Measurements from ENCODE around the gene AGFG2.
"Not testable (repeated sequence)": the region's sequence is repeated elsewhere in the genome, so short reads cannot be mapped to it uniquely, and the experiment has no call there.

The AGFG2 gene

DNA sequence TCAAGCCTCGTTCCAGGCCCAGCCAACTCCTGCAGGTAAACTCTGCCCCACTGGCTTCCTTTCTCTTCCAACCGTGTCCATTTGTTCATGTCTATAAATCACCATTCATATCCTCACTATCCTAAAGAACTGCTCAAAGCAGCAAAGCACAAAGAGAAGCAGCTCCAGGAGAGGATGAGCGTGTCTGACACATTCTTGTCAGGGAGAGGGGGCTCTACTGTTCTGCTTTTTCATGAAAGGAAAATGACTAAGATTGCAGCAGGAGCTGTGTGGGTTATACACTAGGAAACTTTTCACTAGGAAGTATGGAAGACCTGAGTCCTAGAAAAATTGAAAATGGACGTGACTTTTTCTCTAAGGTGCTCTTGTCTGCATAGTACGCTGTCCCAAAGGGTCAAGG, 16.7 kb downstream of the AGFG2 start:
- FAIRE-seq, result no peak

DNA sequence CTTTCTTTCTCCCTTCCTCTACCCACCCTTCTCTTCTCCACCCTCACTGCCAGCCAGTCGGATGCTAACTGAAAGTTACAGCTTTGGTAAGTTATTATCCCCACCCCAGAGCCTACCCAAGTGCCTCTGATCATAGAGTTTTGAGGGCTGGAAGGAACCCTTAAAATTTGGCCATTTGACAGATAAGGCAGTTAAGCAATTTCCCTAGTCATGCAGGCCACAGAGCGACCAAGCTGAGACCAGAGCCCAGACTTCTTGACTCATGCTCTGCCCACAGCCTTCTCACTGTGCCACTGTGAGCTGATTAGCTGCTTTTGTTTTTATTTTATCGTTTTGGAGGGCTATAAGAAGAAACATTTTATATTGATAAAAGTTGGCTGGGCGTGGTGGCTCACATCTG, 17.5 kb downstream of the AGFG2 start:
- no peak for FAIRE-seq

DNA sequence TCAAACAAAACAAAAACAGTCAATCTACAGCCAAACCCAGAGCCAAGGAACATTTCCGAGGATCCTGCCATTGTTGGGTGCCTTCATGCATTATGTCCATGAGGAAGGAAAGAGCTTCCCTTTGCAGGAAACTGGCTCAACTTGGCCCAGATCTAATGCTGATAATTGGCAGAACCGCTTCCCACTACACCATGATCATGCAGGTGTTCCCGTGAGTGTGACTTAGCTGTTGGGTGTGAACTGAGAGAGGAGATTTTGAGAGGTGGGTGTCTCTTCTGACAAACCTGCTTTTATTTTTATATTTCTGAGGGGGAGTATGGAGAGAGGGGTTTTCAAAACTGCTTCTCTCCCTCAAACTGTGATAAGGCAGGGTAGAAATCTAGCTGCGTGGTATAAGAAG, 20.1 kb downstream of the AGFG2 start:
- FAIRE-seq, result no peak

DNA sequence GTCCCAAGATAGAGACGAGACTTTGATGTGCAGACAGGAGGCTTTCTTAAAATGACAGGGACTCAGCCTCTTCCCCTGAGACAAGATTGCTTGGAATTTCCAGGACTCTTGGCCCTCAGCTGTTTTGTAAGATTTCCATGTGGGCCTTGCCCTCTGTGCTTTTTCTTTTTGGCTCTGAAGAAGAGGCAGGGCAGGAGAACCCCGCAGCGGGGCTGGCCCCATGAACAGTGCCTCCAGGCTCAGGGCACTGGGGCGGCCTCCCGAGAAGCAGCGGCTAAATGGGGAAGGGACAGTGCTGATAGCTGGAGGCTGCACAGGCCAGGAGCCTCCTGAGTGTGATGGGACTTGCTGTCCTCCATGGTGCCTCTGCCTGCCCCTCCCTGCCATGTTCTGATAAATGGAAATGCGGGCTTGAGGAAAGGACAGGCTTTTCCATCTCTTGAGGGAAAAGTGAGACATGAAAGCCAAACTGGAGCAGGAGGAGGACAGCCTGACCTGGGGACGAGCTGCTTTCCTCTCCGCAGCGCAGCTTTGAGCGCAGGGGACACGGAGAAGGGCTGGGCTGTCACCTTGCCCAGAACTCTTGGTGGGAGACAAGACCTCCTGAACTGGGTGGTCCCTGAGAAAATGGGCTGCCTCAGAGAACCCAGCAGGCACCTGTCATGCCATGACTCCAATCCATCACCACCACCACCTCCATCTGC, 22.6 kb downstream of the AGFG2 start:
- no peak for FAIRE-seq

DNA sequence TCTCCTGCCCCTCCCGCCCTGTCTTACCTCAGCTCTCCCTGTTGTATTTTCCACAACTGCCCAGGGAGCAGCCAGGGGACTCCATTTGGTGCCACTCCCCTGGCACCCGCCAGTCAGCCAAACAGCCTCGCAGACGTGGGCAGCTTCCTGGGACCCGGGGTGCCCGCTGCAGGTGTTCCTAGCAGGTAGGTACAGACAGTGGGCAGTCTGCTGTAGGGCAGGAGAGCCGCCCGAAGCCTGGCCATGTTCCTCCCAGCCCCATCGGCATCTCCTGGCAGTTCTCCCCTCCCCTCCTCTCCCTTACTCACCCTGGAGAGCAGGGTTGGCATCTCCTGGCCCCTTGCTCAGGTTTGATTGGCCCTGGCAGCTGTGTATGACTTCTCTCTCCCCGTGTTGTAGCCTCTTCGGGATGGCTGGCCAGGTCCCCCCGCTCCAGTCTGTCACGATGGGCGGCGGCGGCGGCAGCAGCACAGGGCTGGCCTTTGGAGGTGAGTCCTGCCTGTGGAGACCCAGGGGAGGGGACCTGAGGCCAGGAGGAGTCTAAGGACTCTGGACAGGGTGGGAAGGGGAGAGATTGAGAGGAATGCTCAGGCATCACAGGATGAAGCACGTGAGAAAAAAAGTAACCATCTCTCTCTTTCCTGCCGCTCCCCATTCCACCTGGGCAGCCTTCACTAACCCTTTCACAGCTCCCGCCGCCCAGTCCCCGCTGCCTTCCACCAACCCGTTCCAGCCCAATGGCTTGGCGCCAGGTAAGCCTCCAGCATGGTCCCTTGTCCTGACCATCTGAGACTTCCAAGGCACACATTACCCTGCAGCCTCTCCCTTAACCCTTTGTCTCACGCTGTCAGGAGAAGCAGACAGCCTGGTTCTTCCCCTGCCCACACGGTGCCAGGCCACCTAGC, 23.4 kb downstream of the AGFG2 start:
- no peak for FAIRE-seq

DNA sequence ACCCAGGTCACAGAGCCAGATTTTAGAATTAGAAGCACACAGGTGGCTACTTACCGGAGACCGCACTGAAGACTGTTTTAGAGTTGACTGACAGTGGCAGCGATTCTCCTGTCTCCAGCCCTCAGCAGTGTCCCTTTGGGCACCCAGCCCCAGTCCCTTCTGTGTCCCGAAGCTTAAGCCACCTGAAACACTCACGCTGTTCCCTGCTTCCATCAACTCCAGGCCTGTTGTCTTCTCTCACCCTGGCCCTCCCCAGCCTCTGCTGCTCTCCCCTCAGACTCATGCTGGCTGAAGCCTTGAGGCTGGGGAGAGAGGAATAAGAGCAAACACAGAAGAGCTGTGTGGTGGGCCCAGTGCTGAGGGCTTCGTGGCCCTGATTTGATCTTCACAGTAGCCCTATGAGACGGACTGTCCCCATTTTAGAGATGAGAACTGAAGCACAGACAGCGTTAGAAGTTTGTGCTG, 24.1 kb downstream of the AGFG2 start:
- no peak for FAIRE-seq

DNA sequence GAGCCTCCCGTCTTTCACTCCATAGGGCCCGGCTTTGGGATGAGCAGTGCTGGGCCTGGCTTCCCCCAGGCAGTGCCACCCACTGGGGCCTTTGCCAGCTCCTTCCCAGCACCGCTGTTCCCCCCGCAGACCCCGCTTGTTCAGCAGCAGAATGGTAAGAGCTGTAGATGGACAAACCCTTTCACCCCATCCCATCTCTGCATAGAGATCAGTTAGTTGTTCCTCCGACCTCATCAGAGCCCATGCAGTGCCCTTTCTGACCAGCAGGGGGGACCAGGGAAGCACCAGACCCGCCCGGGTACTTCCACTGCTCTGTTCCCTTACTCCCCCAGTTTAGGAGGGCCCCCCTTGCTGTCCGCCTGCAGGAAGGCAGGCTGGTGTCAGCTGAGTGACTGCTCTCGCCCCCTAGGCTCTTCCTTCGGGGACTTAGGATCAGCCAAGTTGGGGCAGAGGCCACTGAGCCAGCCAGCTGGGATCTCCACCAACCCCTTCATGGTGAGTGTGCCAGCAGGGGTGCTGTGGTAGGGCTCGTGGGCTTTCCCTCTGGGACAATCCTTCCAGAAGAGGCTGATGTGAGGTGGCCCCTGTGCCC, 24.9 kb downstream of the AGFG2 start:
- no peak for FAIRE-seq

DNA sequence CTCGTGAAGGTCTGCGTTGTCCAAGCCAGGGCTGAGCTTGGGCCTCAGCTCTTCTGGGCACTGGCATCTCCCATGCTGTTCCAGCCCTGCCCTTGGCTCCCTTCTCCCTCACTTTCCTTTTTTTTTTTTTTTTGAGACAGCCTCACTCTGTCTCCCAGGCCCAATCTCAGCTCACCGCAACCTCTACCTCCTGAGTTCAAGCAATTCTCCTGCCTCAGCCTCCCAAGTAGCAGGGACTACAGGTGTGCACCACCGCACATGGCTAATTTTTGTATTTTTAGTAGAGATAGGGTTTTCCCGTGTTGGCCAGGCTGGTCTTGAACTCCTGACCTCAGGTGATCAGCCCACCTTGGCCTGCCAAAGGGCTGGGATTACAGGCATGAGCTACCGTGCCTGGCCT, 25.4 kb downstream of the AGFG2 start:
- not testable (repeated sequence) for FAIRE-seq

DNA sequence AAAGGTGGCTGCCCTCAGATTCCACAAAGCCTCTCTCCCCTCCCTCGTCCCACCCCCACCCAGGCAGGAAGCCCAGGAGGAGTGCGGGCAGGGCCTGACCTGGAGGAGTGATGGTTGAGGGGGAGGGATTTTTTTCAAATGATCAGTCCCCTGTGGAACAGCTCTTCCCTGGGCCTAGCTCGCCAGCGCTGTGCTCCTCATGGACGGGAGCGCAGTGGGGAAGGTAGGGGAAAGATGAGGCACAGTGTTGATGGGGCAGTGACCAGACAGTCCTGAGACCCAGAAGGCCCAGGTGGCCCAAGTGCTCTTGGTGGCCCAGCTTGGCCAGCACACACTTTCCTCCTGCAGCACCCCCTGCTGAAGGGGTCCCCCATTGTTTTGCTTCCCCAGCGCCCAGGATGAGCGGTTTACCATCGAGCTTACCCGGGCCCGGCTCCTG, 26.1 kb downstream of the AGFG2 start:
- no peak for FAIRE-seq

DNA sequence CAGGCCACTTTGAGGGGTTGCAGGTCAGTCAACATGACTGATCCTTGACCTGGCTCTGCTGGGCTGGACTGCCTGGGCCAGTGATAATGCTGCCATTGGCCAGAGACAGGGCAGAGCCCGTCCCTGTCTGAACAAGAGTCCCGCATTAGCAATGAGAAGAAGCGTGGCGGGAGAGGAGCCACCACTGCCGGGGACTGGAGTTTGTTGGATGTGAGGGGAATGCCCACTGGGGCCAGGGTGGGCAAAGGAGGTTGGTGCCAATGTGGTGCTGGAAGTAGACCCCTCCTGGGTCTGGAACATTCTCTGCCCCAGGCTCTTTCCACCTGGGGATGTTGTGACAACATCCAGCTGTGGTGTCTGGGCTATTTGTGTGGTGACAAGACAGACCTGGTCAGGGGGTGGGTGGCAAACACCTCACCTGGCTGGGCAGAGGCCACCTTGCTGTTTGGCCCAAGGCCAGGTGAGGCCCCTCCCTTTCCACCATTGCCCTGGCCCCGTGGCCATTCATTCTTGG, 27.1 kb downstream of the AGFG2 start:
- no peak for FAIRE-seq

DNA sequence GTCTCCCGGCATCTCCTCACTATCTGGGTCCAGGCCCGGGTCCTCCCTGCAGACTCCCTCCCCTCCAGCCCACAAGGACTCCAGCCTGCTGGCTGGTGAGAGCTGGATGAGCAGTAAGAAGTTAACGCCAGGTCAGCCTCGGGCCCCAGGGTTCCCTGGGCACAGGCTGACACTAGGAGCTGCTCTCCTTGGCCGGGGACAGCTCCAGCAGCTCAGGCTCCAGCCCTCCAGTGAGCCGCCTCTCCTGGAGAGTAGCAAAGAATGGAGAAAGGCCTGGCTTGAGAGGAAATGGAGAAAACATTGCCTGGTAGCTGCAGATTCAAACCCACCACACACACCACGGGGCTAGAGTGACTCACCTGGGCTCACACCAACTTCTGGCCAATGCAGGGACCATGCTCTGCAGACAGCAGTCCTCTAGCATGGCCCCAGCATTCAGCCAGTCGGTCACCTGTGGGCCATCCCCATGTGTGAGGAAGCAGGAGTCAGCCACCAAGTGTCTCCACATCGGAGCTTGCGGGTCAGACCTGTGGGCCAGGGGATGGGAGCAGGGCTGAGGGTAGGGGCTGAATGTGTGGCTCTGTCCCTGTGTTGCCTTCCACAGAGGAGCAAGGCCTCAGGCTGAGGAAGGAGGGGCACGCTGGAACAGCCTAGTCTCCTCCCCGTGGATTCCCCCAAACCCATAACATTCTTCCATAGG, 28.2 kb downstream of the AGFG2 start:
- FAIRE-seq, result no peak

DNA sequence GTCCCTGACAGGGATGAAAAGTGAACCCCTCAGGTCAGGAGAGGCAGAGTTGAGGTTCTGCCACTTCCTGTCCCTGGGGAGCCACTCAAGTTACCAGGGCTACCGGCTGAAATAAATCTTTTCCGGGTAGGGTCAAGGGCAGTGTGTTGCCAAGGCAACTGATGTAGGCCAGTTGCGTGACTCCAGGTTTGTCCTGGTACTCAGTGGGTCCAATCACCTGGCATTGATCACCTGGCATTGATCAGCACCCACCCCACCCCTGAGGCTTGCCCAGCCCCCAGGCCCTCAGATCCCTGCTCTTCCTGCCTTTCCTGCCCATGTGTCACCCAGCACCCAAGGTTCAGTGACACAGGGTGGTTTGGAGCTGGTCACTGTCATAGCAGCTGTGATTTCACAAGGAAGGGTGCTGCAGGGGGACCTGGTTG, 28.8 kb downstream of the AGFG2 start:
- no peak for FAIRE-seq

DNA sequence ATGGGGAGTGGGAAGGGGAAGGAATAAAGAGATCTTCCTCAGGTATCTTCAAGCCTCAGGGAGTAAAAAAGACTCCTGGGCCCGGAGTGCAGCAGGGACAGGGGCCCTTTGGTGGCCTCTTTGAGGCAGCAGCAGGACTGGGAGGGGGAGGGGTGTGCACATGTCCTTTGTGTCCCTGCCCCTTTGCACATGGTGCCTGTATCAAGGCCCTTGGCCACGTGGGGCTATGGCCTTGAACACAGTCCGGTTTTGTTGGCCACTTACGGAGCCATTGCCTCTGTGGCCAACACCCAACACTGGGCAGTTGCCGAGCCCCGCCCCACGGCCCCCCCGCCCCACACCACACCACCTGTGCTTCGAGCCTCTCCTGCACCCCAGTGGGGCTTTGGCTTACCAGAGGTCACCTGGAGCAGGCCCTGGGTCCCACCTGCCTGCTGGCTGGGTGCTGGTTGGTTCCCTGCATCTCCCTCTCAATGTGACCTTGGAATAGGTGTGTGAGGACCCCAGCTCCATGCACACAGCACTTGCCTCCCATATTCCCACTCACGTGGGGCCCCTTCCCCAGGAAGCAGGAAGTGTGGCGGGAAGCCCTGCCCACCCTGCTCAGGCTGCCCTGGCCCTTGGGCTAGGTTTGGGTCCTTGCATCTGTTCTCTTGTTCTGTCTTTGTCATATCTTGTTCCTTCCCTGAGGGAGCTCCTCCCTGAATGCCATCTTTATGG, 29.3 kb downstream of the AGFG2 start:
- no peak for FAIRE-seq

DNA sequence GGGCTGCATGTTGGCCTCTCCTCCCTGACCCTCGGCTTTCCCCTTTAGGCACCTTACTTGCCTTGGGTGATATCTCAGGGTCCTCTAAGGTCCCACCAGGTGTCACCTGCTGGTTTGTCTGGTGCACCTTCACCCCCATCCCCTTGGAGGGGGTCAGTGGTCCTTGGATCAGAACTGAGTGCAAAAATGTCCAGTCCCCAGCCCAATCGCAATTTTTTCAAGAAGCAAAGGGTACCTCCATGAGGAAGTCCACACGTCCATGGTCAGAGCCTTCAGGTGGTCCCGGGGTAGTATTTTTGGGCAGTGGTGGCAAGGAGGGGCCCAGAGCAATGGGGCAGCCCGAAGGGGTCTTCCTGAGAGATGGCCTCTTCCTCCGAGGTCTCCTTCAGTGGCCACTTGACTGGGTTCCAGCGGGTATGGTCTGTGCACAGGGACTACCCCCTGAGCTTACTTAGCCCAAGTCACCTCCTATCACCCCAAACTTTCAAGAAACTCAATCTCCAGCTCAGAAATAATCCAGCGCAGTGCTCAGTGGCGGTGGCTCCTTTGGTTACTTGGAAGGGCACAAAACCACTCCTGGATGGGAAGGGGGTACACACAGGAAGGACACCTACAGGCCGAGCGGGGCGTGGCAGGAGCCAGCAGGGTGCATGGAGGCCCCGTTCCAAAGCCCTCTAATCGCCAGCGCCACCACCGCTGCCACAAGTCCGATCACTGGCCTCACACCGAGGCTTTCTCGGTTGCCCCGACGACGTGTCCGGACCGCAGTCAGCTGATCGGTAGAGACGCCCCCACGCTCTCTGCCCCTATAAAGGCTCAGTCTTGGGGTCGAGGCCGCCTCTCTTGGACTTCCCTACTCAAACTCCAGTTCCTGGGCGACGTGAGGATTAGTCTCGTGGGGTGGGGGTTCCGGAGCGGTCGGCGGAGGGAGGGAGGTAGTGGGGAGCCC, 30.2 kb downstream of the AGFG2 start:
- FAIRE-seq, result no peak

DNA sequence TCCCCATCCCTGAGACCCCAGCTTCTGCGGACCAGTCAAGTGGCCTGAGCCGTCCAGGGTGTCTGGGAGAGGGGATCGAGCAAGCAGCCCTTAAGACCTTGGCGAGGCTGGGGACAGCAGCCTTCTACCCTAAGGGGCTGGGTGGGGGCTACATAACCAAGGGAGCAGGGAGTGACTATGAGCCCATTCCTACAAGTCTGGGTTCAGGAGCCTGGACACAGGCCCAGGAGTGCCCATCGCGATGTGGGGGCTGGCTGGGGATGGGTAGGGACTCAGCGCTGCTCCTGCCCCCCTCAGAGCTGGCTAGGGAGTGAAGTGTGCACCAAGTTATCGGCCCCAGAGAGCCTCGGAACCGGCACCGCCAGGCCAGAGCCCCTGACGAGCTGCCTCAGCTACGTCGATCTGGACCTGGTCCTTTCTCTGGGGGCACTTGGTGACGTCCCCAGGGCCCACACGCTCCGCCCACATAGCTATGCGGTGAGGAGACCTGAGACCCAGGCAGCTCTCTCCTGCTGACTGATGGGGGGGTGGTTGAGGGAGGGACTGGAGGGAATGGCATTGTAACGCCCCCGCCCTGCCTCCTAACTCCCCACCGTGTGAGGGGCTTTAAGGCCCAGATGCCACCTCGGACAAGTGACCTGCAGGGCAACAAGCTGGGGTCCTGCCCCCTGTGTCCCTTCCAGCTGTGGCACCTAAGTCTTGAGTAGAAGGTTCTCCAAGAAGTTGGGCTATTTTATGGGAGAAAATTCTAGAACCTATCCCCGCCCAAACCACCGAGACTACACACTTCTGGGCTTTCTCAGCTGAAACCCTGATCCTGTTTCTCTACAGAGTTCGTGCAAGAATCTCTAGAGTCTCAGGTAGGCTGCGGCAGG, 32.2 kb downstream of the AGFG2 start:
- no peak for FAIRE-seq

DNA sequence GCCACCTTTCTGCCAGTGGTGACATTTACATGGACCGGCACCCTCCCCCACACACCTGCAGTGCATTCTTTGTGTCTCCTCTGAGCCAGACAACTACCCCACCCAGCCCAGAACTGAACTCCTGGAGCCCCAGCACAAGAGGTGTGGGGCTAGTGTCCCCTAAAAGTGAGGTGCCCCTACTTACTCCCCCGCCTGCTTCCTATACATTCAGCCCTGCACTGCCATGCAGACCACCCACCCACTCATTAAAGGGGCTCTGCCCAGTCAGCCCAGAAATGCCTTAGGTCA, 32.8 kb downstream of the AGFG2 start:
- FAIRE-seq, result no peak

DNA sequence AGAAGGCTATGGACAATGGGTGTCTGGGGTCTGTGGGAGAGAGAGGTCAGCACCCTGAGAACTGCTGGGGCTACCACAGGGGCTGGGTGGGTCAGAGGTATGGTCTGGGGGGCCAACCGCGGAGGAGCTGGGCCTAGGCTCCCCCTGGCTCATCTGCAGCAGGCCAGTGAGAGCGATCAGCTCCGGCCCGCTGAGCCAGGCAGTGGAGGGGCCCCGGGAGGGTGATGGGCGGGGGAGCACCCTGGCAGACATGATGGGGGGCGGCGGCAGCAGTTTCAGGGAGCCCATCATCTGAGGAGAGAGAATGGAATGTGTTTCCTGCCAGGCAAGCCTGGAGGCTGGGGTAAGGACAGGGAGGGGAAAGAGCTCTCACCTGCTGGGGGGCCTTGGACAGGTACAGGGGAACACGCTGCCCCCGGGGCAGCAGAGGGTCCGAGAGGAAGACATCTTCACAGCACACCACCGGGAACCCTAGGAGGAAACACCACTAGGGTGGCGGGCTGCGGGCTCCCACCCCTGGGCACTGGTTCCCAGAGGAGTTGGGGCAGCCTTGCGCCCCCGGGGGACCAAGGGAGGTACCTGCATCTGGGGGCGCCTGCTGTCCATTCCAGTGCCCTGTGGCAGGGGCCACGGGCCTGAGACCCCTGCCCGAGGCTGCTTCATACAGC, 33.4 kb downstream of the AGFG2 start:
- FAIRE-seq, result no peak

DNA sequence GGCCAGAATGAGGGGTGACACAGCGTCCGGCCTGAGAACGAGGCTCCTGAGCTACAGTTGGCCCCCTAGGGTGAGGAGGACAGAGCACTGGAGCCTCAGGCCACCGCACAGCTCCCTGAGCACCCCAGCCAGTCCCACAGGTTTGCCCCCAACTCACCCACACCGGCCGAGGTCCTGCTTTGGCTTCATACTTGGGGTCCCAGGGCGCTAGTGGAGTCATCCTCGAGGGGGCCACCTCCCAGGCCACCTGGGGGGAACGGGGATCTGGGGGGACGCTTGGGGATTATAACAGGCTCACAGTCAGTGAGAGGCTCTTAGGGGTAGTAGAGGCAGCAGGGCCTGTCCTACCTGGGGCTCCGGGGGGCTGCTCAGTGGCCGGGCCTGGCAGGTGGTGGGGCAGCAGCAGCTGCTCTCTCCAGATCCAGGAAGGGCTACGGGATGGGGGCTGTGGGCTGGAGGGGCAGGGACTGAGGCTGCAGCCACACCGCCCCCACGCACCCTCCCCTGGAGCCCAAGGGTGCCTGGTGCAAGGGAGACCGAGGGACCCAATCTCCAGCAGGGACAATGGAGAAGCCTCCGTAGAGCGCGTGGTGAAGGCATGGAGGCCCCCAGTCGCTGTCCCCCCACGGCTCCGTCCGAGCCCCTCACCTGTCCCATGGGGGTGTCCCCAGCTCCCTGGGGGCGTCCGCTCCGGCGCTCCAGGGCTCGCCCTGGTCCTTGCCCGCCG, 34.1 kb downstream of the AGFG2 start:
- FAIRE-seq, result no peak
